PC-3 (cell line): ENCODE results near the gene SUCLA2.

Source experiments
- CTCF ChIP-seq: fragments of 300-600 bp; sonication (generic); conservative IDR thresholded peaks from 2 replicates; pipeline ENCODE4 v1.5.1; 2017; ENCODE audit warnings: antibody characterized with exemption, low read depth, mild to moderate bottlenecking, low read length
- EZH2phosphoT487 ChIP-seq: fragments of 300-600 bp; sonication (generic); IDR thresholded peaks from 2 replicates; pipeline ENCODE4 v1.6.1; 2018; ENCODE audit warnings: mild to moderate bottlenecking, antibody characterized with exemption, low read length, borderline replicate concordance

- TF ChIP-seq CTCF (no peak), EZH2phosphoT487 (no peak)
These were observed 51.3 kb downstream of the SUCLA2 start for GRCh38 chr13:47949799-47950198.
